Right lobe of liver (tissue), 4 donors: ENCODE data around the gene GABRA5.

ENCODE experiments used
- CTCF ChIP-seq, 4 donors: fragments of 200-600 bp in 3 of 4; fragments of 450-650 bp in 1 of 4; IDR thresholded peaks; one replicate each; pipeline versions ENCODE4 v1.5.1 to v1.8.0; 2016 to 2022; ENCODE audit warnings: antibody characterized with exemption in 4 of 4, mild to moderate bottlenecking in 2 of 4
- POLR2A ChIP-seq: fragments of 450-650 bp; IDR thresholded peaks from one replicate; pipeline ENCODE4 v1.6.1; 2017; ENCODE audit warnings: antibody characterized with exemption, mild to moderate bottlenecking
- donor health status: DM: no; HTN: no; CAD: no.
- donor health status: DM: no; HTN: no; CAD: no.
- donor health status: DM: no; HTN: yes; CAD: no.

GRCh38 chr15:26890451-26890850, 23.6 kb downstream of the GABRA5 start:
- TF ChIP-seq CTCF (IDR thresholded peaks at IDR 0.05), result no peak
- no peak for TF ChIP-seq POLR2A
